GM12878 (cell line): ENCODE results near the gene LSM2. TPM values are rescaled to one million over a fixed set of nuclear protein-coding genes. Genes with fewer than 3 reads are reported as not detected.

Experiments used
- ATAC-seq: fragments of 200-7000 bp; cut with Tn5 transposase; 3 replicates; pipeline ENCODE4 v1.9.1; 2020; ENCODE audit warnings: mild to moderate bottlenecking, moderate library complexity
- BruUV-seq: library from RNA; stranded (reverse); fragments of 400-500 nt; replicated peaks from 2 replicates; lab custom pipeline; 2021; lab: Mats Ljungman, UMichigan
- CTCF ChIA-PET: fragments of 300-600 bp; sonication (Branson Sonifier 250); formaldehyde crosslinking; extraction: SDS; loops from one replicate; lab custom pipeline; 2021; ENCODE audit warnings: inconsistent platforms; lab: Yijun Ruan, JAX
- POLR2A ChIA-PET: fragments of 350-600 bp; formaldehyde crosslinking; extraction: SDS; loops from one replicate; lab custom pipeline; 2021; ENCODE audit warnings: inconsistent platforms; lab: Charles Lee
- RAD21 ChIA-PET: fragments of 300-600 bp; sonication (Branson Sonifier 250); formaldehyde crosslinking; loops from one replicate; lab custom pipeline; 2023; ENCODE audit warnings: antibody characterized with exemption; ENCODE audit not compliant: unreplicated experiment; lab: Charles Lee
- SMC1A ChIA-PET: fragments of 300-600 bp; sonication (Branson Sonifier 250); formaldehyde crosslinking; loops from one replicate; lab custom pipeline; 2023; ENCODE audit not compliant: unreplicated experiment, uncharacterized antibody; lab: Charles Lee
- DNase-seq: peaks from one replicate; pipeline ENCODE4 v3.0.0-alpha.2; 2011; ENCODE audit warnings: low read depth, low spot score
- FAIRE-seq: peaks from 3 replicates; lab custom pipeline; 2011; peaks lifted over from hg19 to GRCh38; lab: Jason Lieb, UNC
- H2AFZ ChIP-seq: 2 replicates; pipeline ENCODE4 v1.6.0; 2011; ENCODE audit warnings: low read depth, low read length, control low read depth; ENCODE audit not compliant: control insufficient read depth
- H3K27ac ChIP-seq: 2 replicates; pipeline ENCODE4 v1.5.1; 2011; ENCODE audit warnings: control low read depth; ENCODE audit not compliant: control insufficient read depth, insufficient read depth
- H3K27me3 ChIP-seq, 2 experiments: replicated peaks in 1 of 2; 2 replicates each; pipeline versions ENCODE4 v1.6.0 to v1.6.1; 2011; ENCODE audit warnings: low read length in 1 of 2; ENCODE audit not compliant: control insufficient read depth in 2 of 2, insufficient read depth in 2 of 2
- H3K36me3 ChIP-seq, 2 experiments: 2 replicates each; pipeline ENCODE4 v1.5.1; 2011; ENCODE audit warnings: low read length in 1 of 2; ENCODE audit not compliant: control insufficient read depth in 2 of 2, insufficient read depth in 2 of 2
- H3K4me1 ChIP-seq: 2 replicates; pipeline ENCODE4 v1.6.1; 2011; ENCODE audit warnings: mild to moderate bottlenecking, low read length, moderate library complexity, mixed read lengths; ENCODE audit not compliant: control insufficient read depth, insufficient read depth
- H3K4me2 ChIP-seq: 2 replicates; pipeline ENCODE4 v1.6.0; 2011; ENCODE audit warnings: control low read depth; ENCODE audit not compliant: control insufficient read depth, insufficient read depth
- H3K4me3 ChIP-seq: fragments of 200-600 bp; sonication (generic); 2 replicates; pipeline ENCODE4 v1.5.1; 2016
- H3K79me2 ChIP-seq: 2 replicates; pipeline ENCODE4 v1.6.0; 2011; ENCODE audit warnings: low read length; ENCODE audit not compliant: control insufficient read depth, insufficient read depth
- H3K9ac ChIP-seq: 2 replicates; pipeline ENCODE4 v1.8.0; 2011; ENCODE audit warnings: low read length, control low read depth, mixed read lengths; ENCODE audit not compliant: control insufficient read depth, insufficient read depth
- H3K9me3 ChIP-seq: replicated peaks from 3 replicates; pipeline ENCODE4 v1.5.1; 2011; ENCODE audit warnings: mild to moderate bottlenecking, low read length; ENCODE audit not compliant: control insufficient read depth, insufficient read depth
- H4K20me1 ChIP-seq: 2 replicates; pipeline ENCODE4 v1.6.0; 2011; ENCODE audit not compliant: control insufficient read depth, insufficient read depth
- DPF2 ChIP-seq: fragments of 450-650 bp; IDR thresholded peaks from 2 replicates; pipeline ENCODE4 v1.6.1; 2017; ENCODE audit warnings: mild to moderate bottlenecking
- IKZF2 ChIP-seq, 2 experiments: fragments of 450-650 bp; IDR thresholded peaks; 2 replicates each; pipeline ENCODE4 v1.6.1; 2017; ENCODE audit warnings: mild to moderate bottlenecking in 2 of 2, moderate library complexity in 2 of 2
- NBN ChIP-seq: fragments of 450-650 bp; IDR thresholded peaks from 2 replicates; pipeline ENCODE4 v1.6.1; 2016
- ZNF592 ChIP-seq: fragments of 450-650 bp; IDR thresholded peaks from 2 replicates; pipeline ENCODE4 v1.6.1; 2017; ENCODE audit warnings: mild to moderate bottlenecking, moderate library complexity
- WGBS: methylation state at CpG from one replicate; pipeline ENCODE4 v1.1.6; 2016; ENCODE audit warnings: low lambda C conversion rate; ENCODE audit not compliant: insufficient replicate concordance, insufficient coverage; ENCODE audit errors: missing lambda C conversion rate; 5-methylcytosine and 5-hydroxymethylcytosine counted together
- in situ Hi-C: fragments of 300-500 bp; cut with MboI; formaldehyde crosslinking; loops from 9 replicates; pipeline ENCODE4 v1.14.3; 2018; ENCODE audit warnings: mixed read lengths
- intact Hi-C: fragments of 100-400 bp; cut with micrococcal nuclease; formaldehyde crosslinking; loops from one replicate; pipeline ENCODE4 v1.14.2; 2022; ENCODE audit not compliant: unreplicated experiment
- polyA plus RNA-seq, 11 experiments: library from polyadenylated mRNA; depleted of rRNA in 4 of 11; unstranded in 6 of 11; stranded (reverse) in 5 of 11; fragments of >200 nt; fragmentation: Nextera tagmentation in 4 of 11; fragmentation: Illumina TruSeq in 1 of 11; extraction: Ambion mirVana in 4 of 11; extraction: Trizol in 1 of 11; gene quantifications; 1 replicate in 1 of 11; 2 replicates in 10 of 11; pipeline versions ENCODE4 v1.2.1 to v1.2.3, GENCODE V29; 2011 to 2016; ENCODE audit warnings: inconsistent platforms in 2 of 11, missing spikeins in 2 of 11, low read depth in 1 of 11
- total RNA-seq, 4 experiments: library from RNA; depleted of rRNA in 3 of 4; stranded (reverse); fragments of >200 nt in 3 of 4; fragmentation: Illumina TruSeq in 1 of 4; extraction: Trizol in 1 of 4; gene quantifications; 2 replicates each; pipeline versions ENCODE4 v1.2.1 to v1.2.3, GENCODE V29; 2013 to 2021

LSM2 gene
- total and polyA plus RNA-seq, 10 of the 15 experiments (the other 5 are each of a cell fraction or from before 2014, with no cell fraction given) = 99.1 to 276 (median 153) TPM

- in situ Hi-C loops (no loop called here), intact Hi-C loops (no loop called here)
- H3K4me1 ChIP-seq = no peaks in the 10 kb centered on the region
- no peaks in the 10 kb centered on the region for H3K36me3 ChIP-seq
- H3K27ac ChIP-seq = no peak overlapping the region
- H3K4me2 ChIP-seq = no peak overlapping the region
- RAD21 ChIA-PET = no interaction called here
- ATAC-seq = no peak
- no peaks in the 10 kb centered on the region for H3K9me3 ChIP-seq
- H3K27me3 ChIP-seq = no peaks in the 10 kb centered on the region
- BruUV-seq = no TSS peak
- TF ChIP-seq ZNF592 = no peak
- no peak for TF ChIP-seq IKZF2 (IDR thresholded peaks at IDR 0.05)
- TF ChIP-seq NBN = no peak
- TF ChIP-seq DPF2 = no peak
- TF ChIP-seq, all 136 proteins: peak for 0
- no peaks in the 10 kb centered on the region for H3K79me2 ChIP-seq
- 56% methylated on average over 2 of the region's 2 CpGs for WGBS
- ChIA-PET SMC1A (no interaction called here), CTCF (interaction anchor here (0.6 to 1.0 kb wide), 2 partner anchors 13 to 131 kb away, joined by 3 to 4 read pairs; no protein-coding TSS in a partner anchor), POLR2A (no interaction called here)
- H3K4me3 ChIP-seq = no peak overlapping the region
- FAIRE-seq (no peak), DNase-seq (no peak)
- H3K9ac ChIP-seq = no peak overlapping the region
- H4K20me1 ChIP-seq = no peaks in the 10 kb centered on the region
- H2AFZ ChIP-seq = no peak overlapping the region
These were observed 44.7 kb upstream of the LSM2 start for GRCh38 chr6:31851485-31851832.
